ENCODE results near the gene KRT3. TPM values are rescaled to one million over a fixed set of nuclear protein-coding genes. Genes with fewer than 3 reads are reported as not detected.

Gene KRT3
- total and polyA plus RNA-seq, 10 of the 15 experiments (the other 5 are each of a cell fraction or from before 2014, with no cell fraction given), result not detected

DNA sequence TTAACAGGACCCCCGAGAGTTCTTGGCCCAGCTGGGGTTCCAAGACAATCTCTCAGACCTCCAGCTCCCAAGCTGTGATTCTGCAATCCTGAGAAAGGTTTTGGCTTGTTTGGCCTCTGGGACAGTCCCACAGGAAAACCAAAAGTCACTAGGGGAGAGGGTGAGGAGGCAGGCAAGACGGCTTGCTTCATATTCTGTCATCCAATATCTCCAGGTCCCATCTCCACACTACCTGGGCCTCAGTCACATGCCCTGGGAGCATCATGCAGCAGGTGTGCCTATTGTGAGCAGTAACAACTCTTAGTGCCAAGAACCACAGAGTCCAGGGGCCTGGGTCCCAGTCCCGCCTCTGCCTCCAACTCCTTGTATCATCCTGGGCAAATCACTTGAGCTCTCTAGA is 36.5 kb upstream of the KRT3 start:
- no peak overlapping the region for H3K4me3 ChIP-seq
- FAIRE-seq (no peak), ATAC-seq (no peak), DNase-seq (ENCODE audit: low read depth, low spot score) (no peak)
- SMC1A ChIA-PET (ENCODE audit: uncharacterized antibody, unreplicated experiment), result no interaction called here
- WGBS (ENCODE audit: insufficient coverage, insufficient replicate concordance, low lambda C conversion rate, missing lambda C conversion rate), result 9% methylated on average over 3 of the region's 3 CpGs
- TF ChIP-seq IRF4 (IDR thresholded peaks at IDR 0.05; ENCODE audit: low read depth, low read length) (no peak), RFX5 (IDR thresholded peaks at IDR 0.05; ENCODE audit: low read depth, low read length) (no peak), JUND (IDR thresholded peaks at IDR 0.05; ENCODE audit: low read depth, low read length) (no peak)
- TF ChIP-seq, protein P1, sequence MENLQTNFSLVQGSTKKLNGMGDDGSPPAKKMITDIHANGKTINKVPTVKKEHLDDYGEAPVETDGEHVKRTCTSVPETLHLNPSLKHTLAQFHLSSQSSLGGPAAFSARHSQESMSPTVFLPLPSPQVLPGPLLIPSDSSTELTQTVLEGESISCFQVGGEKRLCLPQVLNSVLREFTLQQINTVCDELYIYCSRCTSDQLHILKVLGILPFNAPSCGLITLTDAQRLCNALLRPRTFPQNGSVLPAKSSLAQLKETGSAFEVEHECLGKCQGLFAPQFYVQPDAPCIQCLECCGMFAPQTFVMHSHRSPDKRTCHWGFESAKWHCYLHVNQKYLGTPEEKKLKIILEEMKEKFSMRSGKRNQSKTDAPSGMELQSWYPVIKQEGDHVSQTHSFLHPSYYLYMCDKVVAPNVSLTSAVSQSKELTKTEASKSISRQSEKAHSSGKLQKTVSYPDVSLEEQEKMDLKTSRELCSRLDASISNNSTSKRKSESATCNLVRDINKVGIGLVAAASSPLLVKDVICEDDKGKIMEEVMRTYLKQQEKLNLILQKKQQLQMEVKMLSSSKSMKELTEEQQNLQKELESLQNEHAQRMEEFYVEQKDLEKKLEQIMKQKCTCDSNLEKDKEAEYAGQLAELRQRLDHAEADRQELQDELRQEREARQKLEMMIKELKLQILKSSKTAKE (IDR thresholded peaks at IDR 0.05; ENCODE audit: low read depth, poor library complexity, severe bottlenecking), result no peak
- no peaks in the 10 kb centered on the region for H3K36me3 ChIP-seq (ENCODE audit: control insufficient read depth in 2 of 2, insufficient read depth in 2 of 2, low read length in 1 of 2)
- H3K9me3 ChIP-seq (replicated peaks; ENCODE audit: control insufficient read depth, insufficient read depth, low read length), result no peaks in the 10 kb centered on the region
- H2AFZ ChIP-seq (ENCODE audit: control insufficient read depth, low read depth, low read length), result no peak overlapping the region
- intact Hi-C loops (cut with micrococcal nuclease; ENCODE audit: unreplicated experiment) (no loop called here), in situ Hi-C loops (cut with MboI) (no loop called here)
- POLR2A ChIA-PET, result no interaction called here
- H3K27ac ChIP-seq (ENCODE audit: control insufficient read depth, insufficient read depth), result no peak overlapping the region
- no peak overlapping the region for H3K4me2 ChIP-seq (ENCODE audit: control insufficient read depth, insufficient read depth)
- peaks cover 5 to 7% of the 10 kb centered on the region in 2 experiments; a peak in 3 of 4 replicates for H3K27me3 ChIP-seq (replicated peaks in 1 of 2; ENCODE audit: control insufficient read depth in 2 of 2, insufficient read depth in 2 of 2, low read length in 1 of 2)
- no peaks in the 10 kb centered on the region for H3K4me1 ChIP-seq (ENCODE audit: control insufficient read depth, insufficient read depth, low read length)
- RAD21 ChIA-PET (ENCODE audit: unreplicated experiment), result no interaction called here
- no peaks in the 10 kb centered on the region for H4K20me1 ChIP-seq (ENCODE audit: control insufficient read depth, insufficient read depth)
- BruUV-seq (replicated peaks), result no TSS peak
- CTCF ChIA-PET, result interaction anchor here (0.6 kb wide), 1 partner anchor 94 kb away, joined by 3 read pairs; no protein-coding TSS in a partner anchor
- H3K79me2 ChIP-seq (ENCODE audit: control insufficient read depth, insufficient read depth, low read length), result no peaks in the 10 kb centered on the region
- no peak overlapping the region for H3K9ac ChIP-seq (ENCODE audit: control insufficient read depth, insufficient read depth, low read length)

DNA sequence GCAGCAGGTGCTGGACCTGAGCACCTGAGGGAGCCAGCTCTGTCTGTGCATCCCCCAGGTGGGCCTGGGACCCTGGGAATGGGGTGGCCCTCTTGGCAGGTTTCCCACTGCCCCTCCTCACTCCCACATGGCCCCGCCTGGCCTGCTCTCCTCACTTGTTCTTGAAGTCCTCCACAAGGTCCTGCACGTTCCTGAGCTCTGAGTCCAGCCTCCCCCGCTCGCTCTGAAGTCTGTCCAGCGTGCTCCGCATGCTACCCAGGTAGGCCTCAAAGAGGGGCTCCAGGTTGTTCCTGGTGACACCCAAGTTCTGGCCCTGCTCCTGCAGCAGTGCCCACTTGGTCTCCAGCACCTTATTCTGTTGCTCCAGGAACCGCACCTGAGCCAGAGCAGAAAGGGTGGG is 35.3 kb upstream of the KRT3 start:
- 20% methylated on average over 7 of the region's 7 CpGs for WGBS (ENCODE audit: insufficient coverage, insufficient replicate concordance, low lambda C conversion rate, missing lambda C conversion rate)
- no peak for ATAC-seq
- ChIA-PET POLR2A (no interaction called here), SMC1A (ENCODE audit: uncharacterized antibody, unreplicated experiment) (no interaction called here), CTCF (no interaction called here), RAD21 (ENCODE audit: unreplicated experiment) (no interaction called here)
- in situ Hi-C loops (cut with MboI), result no loop called here
- peaks cover 4 to 7% of the 10 kb centered on the region in 2 experiments; a peak in 3 of 4 replicates for H3K27me3 ChIP-seq (replicated peaks in 1 of 2; ENCODE audit: control insufficient read depth in 2 of 2, insufficient read depth in 2 of 2, low read length in 1 of 2)
- H3K79me2 ChIP-seq (ENCODE audit: control insufficient read depth, insufficient read depth, low read length), result no peaks in the 10 kb centered on the region
- intact Hi-C loops (cut with micrococcal nuclease; ENCODE audit: unreplicated experiment), result no loop called here
- H3K9me3 ChIP-seq (replicated peaks; ENCODE audit: control insufficient read depth, insufficient read depth, low read length), result no peaks in the 10 kb centered on the region
- H3K4me2 ChIP-seq (ENCODE audit: control insufficient read depth, insufficient read depth), result no peak overlapping the region
- no peaks in the 10 kb centered on the region for H3K36me3 ChIP-seq (ENCODE audit: control insufficient read depth in 2 of 2, insufficient read depth in 2 of 2, low read length in 1 of 2)
- BruUV-seq (replicated peaks), result no TSS peak
- no peaks in the 10 kb centered on the region for H3K4me1 ChIP-seq (ENCODE audit: control insufficient read depth, insufficient read depth, low read length)
- no peaks in the 10 kb centered on the region for H4K20me1 ChIP-seq (ENCODE audit: control insufficient read depth, insufficient read depth)
- H3K4me3 ChIP-seq, result no peak overlapping the region
- no peak overlapping the region for H3K9ac ChIP-seq (ENCODE audit: control insufficient read depth, insufficient read depth, low read length)
- DNase-seq (ENCODE audit: low read depth, low spot score), result no peak
- no peak overlapping the region for H3K27ac ChIP-seq (ENCODE audit: control insufficient read depth, insufficient read depth)
- no peak for FAIRE-seq
- no peak overlapping the region for H2AFZ ChIP-seq (ENCODE audit: control insufficient read depth, low read depth, low read length)
- TF ChIP-seq SP1 (IDR thresholded peaks at IDR 0.05; ENCODE audit: low read depth, low read length) (no peak), IKZF1 (conservative IDR thresholded peaks at IDR 0.05) (no peak), TCF12 (IDR thresholded peaks at IDR 0.05; ENCODE audit: low read depth, low read length) (no peak), PAX5 (IDR thresholded peaks at IDR 0.05; ENCODE audit: borderline replicate concordance, low read depth, low read length) (no peak)
- TF ChIP-seq, protein P2, sequence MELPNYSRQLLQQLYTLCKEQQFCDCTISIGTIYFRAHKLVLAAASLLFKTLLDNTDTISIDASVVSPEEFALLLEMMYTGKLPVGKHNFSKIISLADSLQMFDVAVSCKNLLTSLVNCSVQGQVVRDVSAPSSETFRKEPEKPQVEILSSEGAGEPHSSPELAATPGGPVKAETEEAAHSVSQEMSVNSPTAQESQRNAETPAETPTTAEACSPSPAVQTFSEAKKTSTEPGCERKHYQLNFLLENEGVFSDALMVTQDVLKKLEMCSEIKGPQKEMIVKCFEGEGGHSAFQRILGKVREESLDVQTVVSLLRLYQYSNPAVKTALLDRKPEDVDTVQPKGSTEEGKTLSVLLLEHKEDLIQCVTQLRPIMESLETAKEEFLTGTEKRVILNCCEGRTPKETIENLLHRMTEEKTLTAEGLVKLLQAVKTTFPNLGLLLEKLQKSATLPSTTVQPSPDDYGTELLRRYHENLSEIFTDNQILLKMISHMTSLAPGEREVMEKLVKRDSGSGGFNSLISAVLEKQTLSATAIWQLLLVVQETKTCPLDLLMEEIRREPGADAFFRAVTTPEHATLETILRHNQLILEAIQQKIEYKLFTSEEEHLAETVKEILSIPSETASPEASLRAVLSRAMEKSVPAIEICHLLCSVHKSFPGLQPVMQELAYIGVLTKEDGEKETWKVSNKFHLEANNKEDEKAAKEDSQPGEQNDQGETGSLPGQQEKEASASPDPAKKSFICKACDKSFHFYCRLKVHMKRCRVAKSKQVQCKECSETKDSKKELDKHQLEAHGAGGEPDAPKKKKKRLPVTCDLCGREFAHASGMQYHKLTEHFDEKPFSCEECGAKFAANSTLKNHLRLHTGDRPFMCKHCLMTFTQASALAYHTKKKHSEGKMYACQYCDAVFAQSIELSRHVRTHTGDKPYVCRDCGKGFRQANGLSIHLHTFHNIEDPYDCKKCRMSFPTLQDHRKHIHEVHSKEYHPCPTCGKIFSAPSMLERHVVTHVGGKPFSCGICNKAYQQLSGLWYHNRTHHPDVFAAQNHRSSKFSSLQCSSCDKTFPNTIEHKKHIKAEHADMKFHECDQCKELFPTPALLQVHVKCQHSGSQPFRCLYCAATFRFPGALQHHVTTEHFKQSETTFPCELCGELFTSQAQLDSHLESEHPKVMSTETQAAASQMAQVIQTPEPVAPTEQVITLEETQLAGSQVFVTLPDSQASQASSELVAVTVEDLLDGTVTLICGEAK (IDR thresholded peaks at IDR 0.05; ENCODE audit: borderline replicate concordance), result no peak

Measured in GM12878 (cell line).